HG03108 (cell line): ENCODE measurements around the gene HADHA.
"Not testable (repeated sequence)": the region's sequence is repeated elsewhere in the genome, so short reads cannot be mapped to it uniquely, and the experiment has no call there.

ENCODE experiments used
- ATAC-seq: cut with Tn5 transposase; IDR thresholded peaks from one replicate; pipeline ENCODE4 v1.9.1; 2021; ENCODE audit warnings: moderate library complexity; ENCODE audit not compliant: unreplicated experiment

HADHA gene

DNA sequence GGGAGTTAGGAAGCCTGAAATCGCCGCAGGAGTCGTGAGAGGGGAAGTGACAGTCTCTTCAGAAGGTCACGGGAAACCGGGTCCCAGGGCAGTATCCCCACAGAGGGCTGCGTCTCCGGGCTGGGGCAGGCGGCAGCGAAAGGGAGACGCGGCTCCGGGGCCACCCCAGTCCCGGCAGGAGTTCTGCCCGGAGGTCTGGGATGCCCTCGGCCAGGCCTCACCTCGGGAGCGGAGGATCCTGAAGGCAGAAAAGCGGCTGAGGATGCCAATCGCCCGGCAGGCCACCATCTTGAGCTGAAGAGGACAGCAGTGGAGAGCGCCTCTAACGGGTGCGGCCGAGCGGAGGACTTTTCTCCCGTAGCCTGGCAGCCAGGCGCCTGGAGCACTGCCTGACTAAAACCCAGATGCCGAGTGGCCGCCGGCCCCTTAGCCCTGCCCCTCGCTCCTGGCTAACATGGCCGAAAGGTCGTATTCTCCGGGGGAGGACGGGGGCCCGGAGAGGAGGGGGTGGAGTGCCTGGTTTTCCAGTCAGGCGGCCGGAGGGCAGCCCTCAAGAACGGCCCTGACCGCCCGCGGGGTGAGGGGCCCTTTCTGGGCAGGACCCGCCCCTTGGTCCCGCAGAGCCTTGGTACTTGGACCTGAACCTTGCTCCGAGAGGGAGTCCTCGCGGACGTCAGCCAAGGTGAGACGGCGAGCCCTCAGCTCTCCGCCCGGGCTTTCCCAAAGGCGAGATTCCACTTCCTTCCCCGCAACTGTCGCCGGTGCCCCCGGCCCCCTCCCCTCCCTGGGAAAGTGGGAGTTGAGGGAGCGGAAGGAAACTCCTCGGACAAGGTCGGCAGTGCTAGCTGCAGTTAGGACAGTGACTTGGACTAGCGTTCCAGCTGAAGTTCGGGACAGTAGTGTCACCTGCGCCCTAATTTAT is at the start of gene HADHA, which contains the start of gene HADHB:
TSS of gene HADHA (minus strand) at position 324 of the 922 bp plus-strand sequence. CDS start at position 288, 36 bp downstream.
TSS of gene HADHB (plus strand) at position 631 of the 922 bp plus-strand sequence. CDS start 9,316 bp downstream, outside the sequence.
- ATAC-seq = peak; percentile 59

- ATAC-seq = no peak
These were observed 48.2 kb upstream of the HADHA start for GRCh38 chr2:26292646-26293045.

DNA sequence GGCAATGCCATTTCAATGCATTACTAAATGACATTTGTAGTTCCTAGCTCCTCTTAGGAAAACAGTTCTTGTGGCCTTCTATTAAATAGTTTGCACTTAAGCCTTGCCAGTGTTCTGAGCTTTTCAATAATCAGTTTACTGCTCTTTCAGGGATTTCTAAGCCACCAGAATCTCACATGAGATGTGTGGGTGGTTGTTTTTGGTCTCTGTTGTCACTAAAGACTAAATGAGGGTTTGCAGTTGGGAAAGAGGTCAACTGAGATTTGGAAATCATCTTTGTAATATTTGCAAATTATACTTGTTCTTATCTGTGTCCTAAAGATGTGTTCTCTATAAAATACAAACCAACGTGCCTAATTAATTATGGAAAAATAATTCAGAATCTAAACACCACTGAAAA is 45.6 kb upstream of the HADHA start:
- no peak for ATAC-seq

GRCh38 chr2:26285931-26286330 is 41.5 kb upstream of the HADHA start:
- no peak for ATAC-seq

GRCh38 chr2:26284132-26284531 is 39.7 kb upstream of the HADHA start:
- ATAC-seq = no peak

GRCh38 chr2:26283606-26284005 is 39.2 kb upstream of the HADHA start:
- no peak for ATAC-seq

DNA sequence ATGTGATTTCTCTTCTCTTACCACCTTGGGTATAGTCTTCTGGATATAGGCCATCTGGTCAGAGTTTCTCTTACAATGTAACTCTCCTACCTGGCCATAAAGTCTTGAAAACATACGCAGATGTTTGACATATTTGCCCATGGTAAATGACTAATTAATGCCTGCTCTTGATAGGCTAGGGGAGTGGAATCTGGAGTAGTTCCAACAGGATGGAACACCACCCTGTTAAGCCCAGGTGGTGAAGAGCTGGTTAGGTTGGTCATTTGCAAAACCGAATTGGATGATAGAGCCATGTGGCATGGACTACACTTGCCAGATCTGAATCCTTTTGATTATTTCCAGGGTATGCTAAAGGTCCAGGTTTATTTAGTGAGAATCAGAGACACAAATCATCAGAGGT is 36.8 kb upstream of the HADHA start:
- no peak for ATAC-seq

DNA sequence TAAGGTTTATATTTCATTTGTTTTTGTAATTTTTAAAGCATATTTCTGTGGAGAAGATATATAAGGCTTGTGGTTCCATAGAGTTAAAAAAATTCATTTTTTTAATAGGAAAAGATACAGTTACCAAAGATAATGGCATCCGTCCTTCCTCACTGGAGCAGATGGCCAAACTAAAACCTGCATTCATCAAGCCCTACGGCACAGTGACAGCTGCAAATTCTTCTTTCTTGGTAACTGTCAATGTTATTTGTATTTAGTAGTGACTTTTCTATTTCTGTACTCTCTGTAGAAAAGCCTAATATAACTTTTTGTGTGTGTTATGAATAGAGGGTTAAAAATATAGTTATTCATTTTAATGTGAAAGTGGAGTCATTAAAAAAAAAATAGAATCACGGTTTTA is 35.5 kb upstream of the HADHA start:
- ATAC-seq = no peak

DNA sequence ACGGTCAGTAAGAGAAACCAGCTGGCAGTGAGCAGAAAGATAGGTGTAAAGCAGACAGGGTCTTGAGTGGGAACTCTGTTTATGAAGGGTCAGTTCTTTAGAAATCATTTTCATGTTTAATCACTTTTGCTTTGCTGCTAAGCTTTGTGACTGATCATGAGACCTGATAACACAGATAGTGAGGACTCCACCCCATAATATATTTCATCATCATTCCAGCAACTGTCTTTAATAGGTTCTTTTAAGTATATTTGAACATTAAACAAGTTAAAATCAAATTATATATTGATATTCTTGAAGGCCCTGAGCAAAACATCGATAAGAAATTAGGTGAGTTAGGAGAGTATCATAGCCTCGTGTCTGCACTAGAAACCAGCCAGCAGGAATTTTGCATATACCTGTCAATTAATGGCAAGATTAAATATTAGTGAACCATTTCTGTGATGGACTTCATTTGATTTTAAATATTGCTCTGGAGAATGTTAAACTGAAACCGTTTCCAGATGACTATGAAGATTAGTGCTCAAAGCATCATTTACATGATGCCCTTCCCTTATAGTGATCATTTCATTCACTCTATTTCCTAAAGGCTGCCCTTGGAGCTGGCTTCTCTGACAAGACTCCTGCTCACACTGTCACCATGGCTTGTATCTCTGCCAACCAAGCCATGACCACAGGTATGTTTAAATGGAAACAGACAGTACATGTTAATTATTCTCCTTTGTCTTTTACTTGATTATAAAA is 32.2 kb upstream of the HADHA start:
- ATAC-seq = no peak

GRCh38 chr2:26274058-26274613 is 29.7 kb upstream of the HADHA start:
- ATAC-seq = no peak

GRCh38 chr2:26273501-26273900 is 29.1 kb upstream of the HADHA start:
- no peak for ATAC-seq

DNA sequence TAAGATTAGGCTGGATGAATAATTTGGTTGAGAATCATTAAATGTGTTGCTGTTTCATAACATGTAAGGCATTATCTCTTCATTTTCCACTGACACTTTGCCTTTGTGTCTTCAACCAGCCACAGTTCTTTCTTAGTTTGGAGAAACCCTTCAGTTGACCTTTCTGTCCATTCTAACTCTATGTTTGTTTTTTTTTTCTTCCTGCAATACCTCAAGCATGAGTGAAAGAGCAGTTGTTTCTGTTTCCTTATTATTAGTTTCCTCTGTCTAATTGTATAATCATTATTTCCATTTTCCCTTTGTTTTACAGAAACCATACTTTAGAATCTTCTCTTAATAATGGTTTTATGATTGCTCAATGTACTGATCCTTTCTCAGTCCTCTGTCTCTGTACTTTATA is 25.9 kb upstream of the HADHA start:
- no peak for ATAC-seq

DNA sequence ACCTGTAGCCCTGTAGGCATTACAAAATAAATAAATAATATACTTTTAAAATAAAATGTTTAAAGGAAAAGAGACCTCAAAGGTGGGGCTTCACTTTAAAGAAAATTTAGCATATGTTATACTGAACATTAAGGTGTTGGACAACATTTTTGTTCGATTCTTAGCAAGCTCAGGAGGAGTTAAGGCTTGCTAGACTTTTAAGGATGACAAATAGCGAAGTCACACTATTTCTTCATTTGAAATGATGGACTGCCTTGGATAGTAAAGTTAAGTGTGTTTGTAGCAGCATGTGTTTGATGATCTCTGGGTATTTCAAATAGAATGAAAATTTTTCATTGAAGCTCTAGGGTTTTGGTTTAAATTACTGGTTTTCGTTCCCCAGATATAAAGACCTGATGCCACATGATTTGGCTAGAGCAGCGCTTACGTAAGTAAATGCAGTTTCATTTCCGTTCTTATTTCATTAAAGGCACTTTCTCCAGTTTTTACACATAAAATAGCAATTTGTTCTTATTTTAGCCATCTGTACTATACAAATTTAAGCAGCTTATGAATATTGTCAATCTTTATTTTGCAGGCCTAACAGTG is 25.2 kb upstream of the HADHA start:
- no peak for ATAC-seq

GRCh38 chr2:26268670-26269385 is 24.4 kb upstream of the HADHA start:
- not testable (repeated sequence) for ATAC-seq

GRCh38 chr2:26268213-26268612 is 23.8 kb upstream of the HADHA start:
- ATAC-seq = no peak

DNA sequence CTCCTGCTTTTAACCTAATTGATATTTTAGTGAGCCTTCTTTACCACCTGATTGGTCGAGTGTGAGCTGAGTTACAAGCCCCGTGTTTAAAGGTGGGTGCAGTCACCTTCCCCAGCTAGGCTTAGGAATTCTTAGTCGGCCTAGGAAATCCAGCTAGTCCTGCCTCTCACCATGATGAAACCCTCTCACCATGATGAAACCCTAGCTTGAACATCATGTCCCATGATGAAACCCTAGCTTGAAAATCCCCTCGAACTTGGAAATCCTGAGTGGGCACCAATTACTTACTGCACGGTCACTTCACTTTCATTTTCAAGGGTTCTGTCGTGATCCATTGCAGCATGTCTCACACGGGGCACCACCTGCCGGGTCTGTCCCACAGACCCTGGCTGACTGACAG is 14.4 kb upstream of the HADHA start:
- not testable (repeated sequence) for ATAC-seq

GRCh38 chr2:26255759-26256384 is 11.4 kb upstream of the HADHA start:
- no peak for ATAC-seq

DNA sequence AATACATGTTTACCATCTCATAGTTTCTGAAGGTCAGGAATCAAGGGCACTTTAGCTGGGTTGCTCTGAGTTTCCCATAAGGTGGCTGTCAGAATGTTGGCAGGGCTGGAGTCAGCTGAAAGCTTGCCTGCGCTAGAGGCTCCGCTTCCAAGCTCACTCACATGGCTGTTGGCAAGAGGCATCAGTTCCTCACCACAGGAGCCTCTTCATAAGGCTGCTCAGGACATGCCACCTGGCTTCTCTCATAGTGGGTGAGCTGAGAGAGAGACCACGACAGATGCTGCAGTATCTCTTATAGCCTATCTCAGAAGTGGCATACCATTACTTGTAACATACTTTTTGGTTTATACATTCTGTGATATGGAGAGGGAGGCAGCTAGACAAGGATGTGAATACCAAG is 7.5 kb upstream of the HADHA start:
- no peak for ATAC-seq

DNA sequence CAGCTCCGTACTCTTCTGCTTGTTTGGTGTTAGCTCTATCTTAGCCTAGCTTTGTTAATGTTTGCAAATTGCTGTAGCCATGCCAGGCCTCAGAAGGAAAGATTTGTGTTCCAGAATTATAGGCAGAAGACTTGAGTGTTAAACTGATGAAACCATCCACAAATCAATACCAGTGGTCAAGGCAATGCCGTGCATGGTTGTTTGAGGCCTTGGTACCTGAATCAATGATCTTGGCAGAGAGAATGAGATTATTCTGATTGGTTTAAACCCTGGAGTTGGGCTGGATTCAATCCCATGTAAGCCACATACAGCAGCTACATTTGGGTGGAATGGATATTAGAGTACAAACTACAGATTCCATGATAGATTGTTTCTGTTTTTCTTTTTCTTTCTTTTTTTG is 5.2 kb upstream of the HADHA start:
- no peak for ATAC-seq

- no peak for ATAC-seq
These were observed 2.4 kb upstream of the HADHA start for GRCh38 chr2:26246818-26247217.
